Activated CD4-positive, alpha-beta T cell treated with anti-CD3 and anti-CD28 coated beads, Interleukin-10, Interleukin-2, amounts not matched to agents 100 ng/mL and 50 ng/mL, durations not matched to agents 16 hours and 8 hours (primary cell): Measurements from ENCODE around the gene GSTM1.
"Not testable (repeated sequence)": the region's sequence is repeated elsewhere in the genome, so short reads cannot be mapped to it uniquely, and the experiment has no call there.

Experiments used
- DNase-seq: peaks from one replicate; pipeline ENCODE4 v3.0.0-alpha.2; 2020

The GSTM1 gene

DNA sequence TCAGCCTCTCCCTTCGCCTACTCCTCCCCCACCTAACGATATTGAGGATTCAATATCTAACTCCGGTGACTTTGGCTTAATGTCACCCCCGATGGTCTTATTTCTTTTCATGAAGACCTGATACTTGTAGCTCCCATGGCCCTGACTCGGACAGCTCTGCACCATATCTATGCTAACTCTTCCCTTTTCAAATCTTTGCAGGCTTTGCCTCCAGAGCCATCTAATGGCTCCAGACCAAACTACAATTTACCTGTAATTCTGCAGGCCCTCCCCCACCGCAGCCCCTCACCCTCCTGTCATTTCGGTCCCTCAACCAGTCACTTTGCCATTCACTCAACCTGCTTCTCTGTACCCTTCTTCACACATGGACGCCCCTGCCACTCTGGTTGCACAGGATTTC lies 16.6 kb downstream of the GSTM1 start:
- peak; percentile 0 for DNase-seq

DNA sequence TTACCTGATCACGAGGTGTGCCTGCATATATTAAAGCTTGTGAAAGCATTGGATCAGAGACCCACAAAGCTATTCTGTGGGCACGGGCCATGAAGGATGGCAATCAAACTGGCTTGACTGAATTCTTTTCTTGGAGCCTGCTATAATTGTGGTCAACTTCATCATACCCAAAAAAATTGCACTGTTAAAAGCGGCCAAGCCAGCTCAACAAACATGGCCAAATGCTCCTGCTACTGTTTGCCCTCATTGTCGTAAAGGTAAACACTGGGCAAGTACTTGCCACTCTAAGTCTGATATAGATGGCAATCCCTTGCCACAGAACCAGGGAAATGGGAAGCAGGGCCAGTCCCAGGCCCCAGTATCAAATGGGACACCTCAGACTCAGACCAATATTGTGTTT lies 17.8 kb downstream of the GSTM1 start:
- no peak for DNase-seq

DNA sequence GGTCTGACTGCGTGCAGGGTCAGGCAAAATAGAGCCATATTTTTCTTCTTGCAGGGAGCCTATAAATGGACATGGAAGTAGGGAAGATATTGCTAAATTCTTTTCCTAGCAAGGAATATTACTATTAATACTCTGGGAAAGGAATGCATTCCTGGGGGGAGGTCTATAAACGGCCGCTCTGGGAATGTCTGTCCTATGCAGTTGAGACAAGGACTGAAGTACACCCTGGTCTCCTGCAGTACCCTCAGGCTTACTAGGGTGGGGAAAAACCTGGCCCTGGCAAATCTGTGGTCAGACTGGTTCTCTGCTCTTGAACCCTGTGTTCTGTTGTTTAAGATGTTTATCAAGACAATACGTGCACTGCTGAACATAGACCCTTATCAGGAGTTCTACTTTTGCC lies 21.3 kb downstream of the GSTM1 start:
- DNase-seq, result not testable (repeated sequence)

DNA sequence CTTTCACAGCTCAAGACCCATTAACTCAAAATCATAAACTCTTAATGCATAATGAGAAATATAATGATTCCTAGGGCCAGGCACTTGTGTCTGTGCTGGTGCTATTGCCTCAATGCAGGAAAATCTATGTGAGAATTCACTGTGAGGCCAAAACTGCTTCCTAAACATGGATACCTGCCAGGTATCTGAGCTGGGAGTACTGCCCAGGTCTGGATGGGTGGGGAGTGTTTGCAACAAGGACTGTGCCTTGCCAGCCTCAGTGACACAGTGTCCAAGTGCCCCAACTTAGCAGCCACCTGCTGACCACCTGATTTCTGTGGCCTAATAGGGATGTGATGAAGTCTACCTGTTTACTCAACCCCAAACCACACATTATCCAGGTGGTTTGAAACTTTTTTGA lies 22.2 kb downstream of the GSTM1 start:
- not testable (repeated sequence) for DNase-seq

DNA sequence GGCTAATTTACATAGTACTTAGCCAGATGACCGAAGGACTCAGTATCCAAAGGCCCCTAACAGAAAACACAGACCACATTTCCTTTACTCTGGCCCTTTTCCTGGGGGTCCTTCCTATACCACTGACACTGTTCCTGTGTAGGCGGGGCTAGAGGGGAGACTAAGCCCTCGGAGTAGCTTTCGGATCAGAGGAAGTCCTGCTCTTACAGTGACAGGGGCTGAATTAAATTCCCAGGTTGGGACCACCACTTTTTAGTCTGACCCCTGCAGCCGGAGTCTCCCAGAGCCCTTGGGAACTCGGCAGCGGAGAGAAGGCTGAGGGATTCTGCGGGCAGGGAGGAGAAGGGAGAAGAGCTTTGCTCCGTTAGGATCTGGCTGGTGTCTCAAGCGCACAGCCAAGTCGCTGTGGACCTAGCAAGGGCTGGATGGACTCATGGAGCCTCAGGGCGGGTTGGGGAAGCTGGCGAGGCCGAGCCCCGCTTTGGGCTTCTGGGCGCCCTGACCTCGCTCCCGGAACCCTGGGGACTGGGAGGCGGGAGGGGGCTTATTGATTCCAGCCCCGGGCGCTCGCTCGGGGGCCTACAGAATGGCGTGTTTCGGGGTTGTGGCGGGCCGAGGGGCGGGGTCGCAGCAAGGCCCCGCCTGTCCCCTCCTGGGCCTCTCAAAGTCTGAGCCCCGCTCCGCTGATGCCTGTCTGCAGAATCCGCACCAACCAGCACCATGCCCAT lies 24.1 kb downstream of the GSTM1 start, which contains the start of gene GSTM5:
Gene GSTM5 (plus strand): TSS at position 659 of the 728 bp plus-strand sequence. CDS start 62 bp downstream, at position 721.
- not testable (repeated sequence) for DNase-seq

DNA sequence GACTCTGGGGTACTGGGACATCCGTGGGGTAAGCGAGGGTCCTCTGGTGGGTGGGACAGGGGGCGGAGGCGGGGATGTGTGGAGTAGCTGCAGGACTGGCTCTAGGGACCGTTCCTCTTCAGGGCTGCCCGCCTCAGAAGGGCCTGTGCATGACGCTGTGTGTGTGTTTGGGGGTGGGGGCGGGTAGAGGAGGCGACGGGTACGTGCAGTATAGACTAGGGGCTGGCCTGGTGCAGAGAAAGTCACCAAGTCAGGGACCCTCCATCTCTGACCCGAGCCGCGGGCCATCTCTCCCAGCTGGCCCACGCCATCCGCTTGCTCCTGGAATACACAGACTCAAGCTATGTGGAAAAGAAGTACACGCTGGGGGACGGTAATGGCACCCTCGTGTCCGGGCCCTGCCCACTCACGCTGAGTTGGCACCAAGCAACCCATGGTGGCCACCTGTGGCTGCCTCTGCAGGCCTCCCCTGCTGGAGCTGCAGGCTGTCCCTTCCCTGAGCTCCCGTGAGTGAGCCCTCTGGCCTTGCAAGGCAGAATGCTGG lies 24.8 kb downstream of the GSTM1 start:
- DNase-seq, result no peak

DNA sequence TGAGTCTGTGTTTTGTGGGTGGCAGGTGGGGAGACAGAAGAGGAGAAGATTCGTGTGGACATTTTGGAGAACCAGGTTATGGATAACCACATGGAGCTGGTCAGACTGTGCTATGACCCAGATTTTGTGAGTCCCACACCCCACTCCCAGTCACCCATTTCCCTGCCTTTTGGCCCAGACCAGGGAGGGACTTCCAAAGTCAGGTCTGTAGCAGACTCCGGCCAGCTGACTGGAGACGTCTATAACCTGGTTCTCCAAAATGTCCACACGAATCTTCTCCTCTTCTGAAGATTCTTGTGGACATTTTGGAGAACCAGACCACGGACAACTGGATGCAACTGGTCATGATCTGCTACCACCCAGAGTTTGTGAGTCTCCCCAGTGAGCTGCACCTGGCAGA lies 26.0 kb downstream of the GSTM1 start:
- no peak for DNase-seq

DNA sequence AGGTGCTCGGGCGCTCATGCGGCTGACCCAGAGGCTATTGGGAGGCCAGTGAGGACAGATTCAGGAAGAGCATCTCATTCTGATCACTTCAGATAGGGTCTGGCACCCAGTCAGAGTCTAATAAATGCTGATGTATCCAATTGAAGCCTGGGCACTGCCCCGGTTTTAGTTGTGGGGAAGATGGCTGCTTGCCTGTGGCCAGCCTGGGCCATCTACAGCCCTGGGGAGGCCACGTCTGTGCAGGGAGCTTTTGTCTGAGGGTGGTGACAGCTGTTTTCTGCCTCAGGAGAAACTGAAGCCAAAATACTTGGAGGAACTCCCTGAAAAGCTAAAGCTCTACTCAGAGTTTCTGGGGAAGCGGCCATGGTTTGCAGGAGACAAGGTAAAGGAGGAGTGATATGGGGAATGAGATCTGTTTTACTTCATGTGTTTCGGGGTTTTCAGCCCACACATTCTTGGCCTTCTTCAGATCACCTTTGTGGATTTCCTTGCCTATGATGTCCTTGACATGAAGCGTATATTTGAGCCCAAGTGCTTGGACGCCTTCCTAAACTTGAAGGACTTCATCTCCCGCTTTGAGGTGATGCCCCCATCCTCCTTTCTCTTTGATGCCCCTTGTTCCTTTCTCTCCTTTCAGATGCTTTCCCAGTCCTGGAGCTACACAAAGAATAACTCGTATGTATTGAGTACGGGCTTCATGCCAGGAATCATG lies 27.2 kb downstream of the GSTM1 start:
- no peak for DNase-seq

DNA sequence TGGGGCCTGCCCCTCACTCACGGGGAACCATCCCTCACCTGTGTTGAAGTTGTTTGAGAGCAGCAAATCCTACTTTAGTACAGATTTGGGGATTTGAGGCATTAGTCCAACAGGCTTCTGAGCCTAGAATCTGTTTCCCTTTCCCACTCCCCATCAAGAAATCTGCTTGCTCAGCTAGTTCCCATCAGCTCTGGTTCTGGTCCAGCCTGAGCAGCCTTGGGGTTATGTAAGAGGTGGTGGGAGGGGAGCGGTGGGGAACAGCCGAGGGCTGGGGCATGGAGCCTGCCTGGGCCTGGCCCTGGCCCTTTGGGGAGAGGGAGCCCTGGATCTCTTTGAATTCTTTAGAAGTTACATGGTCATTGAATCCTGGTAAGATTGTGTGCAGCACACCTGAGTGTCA lies 28.5 kb downstream of the GSTM1 start:
- no peak for DNase-seq

DNA sequence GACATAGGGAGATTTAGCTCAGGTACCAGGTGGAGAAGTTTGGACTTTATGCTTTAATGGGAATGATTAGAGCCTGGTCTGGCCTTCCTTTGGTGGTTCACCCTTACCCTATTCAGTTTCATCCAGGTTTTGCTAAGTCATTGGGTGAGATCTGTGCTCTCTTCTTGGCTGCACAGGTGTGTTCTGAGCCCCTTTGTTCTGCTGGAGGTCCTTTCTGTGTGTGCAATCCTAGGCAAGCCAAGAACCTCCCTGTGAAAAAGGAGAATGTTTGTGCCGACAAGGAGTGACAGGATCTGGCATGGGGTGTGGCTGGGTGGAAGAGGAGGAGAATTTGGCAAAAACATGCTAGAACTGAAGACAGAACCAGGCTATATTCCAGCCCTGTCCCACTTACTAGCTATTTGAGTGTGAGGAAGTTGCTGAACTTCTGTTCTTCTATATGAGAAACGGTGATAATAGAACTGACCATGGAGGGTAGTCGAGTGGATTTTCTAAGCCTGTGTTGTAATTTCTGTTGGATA lies 29.0 kb downstream of the GSTM1 start:
- DNase-seq, result no peak

DNA sequence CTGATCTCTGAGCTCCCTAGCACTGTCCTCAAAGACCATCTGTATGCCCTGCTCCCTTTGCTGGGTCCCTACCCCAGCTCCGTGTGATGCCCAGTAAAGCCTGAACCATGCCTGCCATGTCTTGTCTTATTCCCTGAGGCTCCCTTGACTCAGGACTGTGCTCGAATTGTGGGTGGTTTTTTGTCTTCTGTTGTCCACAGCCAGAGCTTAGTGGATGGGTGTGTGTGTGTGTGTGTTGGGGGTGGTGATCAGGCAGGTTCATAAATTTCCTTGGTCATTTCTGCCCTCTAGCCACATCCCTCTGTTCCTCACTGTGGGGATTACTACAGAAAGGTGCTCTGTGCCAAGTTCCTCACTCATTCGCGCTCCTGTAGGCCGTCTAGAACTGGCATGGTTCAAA lies 30.1 kb downstream of the GSTM1 start:
- no peak for DNase-seq

DNA sequence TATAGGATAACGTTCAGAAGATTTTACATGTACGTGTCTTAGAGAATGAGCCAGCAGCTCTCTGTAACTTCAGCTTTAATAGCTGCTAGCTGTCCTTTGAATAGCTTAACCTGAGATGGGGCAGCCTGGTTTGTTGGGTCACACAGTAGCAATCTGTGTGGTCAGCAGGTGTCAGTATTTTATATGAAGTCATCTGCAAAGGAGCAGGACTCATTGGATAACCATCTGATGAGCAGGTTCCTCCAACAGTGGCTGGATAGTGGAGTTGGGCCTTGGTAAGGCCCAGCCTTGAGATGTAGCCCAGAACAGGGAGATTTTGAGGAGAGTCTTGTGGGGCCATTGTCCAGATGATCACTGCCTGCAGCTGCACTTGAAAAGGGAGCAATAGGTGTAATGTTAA lies 30.9 kb downstream of the GSTM1 start:
- no peak for DNase-seq

DNA sequence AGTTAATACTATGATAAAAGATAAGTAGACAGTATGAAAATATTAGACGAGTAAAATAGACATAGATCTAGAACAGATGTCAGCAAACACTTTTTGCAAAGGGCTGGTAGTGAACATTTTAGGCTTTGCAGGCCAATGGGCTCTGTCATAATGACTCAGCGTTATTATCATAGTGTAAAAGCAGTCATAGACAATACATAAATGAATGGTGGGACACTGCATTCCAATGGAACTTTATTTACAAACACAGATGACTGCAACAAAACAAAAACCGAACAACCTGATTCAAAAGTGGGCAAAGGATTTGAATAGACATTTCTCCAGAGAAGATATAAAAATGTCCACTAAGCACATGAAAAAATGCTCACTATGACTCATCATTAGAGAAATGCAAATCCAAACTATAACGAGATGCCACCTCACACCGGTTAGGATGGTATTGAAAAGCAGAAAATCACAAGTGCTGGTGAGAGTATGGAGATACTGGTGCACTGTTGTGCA lies 31.8 kb downstream of the GSTM1 start:
- peak; percentile 32 for DNase-seq

DNA sequence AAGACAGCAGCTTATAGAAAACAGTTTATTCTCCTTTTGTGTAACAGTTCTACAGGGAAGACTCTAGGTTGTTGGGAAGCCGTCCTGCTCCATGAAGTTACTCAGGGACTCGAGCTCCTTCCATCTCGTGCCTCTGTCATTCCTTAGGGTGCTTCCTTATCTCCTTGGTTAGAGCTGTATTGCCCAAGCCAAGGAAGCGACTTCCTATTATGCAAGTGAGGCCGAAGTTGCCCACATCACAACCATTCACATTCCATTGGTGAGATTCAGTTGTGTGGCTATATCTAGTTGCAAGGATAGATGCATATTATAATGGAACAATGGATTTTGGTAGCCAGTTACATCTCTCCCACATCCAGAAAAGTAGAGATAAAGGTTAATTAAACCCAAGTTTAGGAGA lies 33.4 kb downstream of the GSTM1 start:
- no peak for DNase-seq

DNA sequence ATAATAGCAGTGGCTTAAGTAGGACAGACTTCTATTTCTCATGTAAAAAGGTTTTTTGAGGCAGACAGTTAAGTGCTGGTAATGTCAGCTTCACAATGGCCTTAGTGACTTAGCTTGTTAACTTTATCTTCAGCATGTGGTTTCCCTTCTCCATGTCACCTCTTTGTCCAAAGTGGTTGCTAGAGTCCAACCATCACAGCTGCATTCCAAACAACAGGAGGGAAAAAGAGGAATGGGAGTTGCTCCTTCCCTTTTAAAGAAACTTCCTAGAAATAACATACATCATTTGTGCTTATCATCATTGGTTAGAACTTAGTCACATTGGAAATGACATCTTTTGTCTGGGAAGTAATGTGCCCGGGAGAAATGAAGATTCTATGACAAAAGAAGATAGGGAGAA lies 34.4 kb downstream of the GSTM1 start:
- DNase-seq, result no peak

DNA sequence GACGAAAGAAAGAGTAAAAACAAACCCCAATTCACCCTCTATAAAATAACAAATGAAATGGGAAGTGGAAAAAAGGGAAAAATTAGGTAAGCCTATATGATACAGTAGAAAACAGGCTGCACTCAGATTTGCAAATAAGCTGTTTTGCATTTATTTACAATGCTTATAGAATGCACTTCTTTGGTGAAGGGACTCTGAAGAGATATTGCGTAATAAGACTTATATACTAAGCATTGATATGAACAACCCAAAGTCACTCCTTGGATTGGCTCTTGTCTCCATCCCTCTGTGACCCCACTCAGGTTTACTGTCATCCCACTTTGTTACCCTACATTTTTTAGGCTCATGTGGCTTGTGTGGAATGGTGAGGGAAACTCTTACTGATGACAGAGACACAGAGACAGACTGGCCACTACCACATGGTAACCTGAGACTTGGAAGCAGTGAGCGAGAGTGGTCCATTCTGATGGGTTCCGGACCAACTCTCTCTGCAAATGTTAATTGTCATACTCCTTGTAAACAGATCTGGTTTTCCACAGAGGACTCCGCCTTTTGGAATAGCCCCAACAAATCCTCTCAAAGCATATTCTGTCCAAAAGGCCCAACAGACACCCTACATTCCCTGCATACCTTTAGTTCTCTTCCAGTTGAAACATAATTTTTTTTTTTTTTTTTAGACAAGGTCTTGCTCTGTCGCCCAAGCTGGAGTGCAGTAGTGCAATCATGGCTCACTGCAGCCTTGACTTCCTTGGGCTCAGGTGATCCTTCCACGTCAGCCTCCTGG lies 35.5 kb downstream of the GSTM1 start:
- no peak for DNase-seq

DNA sequence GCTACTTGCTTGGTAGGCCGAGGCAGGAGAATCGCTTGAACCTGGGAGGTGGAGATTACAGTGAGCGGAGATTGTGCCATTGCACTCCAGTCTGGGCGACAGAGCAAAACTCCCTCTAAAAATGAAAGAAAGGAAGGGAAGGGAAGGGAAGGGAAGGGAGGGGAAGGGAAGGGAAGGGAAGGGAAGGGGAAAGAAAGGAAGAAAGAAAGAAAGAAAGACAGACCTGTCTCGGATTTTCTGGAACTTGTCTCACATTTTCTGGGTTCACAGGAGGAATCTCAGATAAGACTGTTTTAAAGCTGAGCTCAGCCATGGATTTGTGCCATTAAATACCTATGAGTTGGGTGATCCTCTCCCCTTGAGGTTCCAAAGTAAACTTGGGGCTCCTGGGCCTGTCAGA lies 37.3 kb downstream of the GSTM1 start:
- no peak for DNase-seq

DNA sequence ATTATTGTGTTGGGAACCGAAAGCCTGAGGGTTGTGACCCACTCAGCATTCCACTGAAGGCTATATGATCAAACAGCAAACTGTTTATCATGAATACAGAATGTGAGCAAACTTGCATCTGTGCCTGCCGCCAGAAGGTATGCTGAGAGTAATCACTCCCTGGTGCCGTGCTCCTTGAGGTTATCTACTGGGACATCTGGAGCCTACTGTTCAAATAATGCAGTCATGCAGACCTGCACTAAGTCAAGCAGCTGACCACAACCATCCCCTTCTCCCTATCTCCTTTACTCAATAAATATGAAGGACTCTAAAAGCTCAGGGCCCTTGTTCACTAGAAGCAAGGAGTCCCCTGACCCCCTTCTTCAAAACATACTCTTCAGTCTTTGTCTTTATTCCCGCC lies 37.9 kb downstream of the GSTM1 start:
- no peak for DNase-seq

DNA sequence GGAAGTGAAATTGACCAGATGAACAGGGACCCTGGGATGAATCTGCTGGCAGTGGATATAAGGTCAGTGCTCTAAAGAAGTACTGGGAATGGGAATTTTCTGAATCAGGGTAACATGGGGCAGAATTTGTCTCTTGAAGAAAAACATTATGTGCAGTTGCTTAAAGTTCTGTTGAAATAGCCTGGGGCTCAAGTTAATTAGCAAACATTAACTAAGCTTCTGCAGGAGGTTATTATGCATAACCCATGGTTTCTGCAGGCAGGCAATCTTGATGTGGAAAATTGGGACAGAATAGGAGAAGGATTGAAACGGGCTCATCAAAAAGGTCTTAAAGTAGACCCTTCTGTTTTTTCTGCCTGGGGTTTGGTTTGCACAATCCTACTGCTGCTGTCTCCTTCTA lies 38.4 kb downstream of the GSTM1 start:
- DNase-seq, result no peak

DNA sequence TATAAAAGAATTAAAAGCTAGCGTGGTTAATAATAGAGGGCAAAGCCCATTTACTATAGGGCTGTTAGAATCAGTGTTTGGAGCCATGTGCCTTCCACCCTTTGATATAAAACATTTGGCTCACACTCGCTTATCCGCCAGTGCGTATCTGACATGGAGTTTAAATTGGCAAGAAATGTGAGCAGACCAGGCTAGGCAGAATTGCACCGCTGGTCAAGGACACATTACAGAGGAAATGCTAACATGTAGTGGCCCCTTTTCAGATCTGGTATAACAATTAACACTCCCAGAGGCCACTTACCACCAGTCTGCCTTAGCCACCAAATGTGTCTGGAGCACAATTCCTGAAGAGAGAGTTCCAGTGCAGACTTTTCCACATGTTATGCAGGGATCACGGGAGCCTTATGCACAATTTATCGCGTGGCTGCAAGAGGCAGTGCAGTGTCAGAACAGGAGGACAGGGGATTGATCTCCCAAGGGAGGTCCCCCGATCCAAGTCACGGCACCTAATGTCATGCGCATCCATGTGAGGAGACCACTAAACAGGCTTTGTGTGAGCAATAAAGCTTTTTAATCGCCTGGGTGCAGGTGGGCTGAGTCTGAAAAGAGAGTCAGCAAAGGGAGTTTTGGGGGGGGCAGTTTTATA lies 39.2 kb downstream of the GSTM1 start:
- no peak for DNase-seq

DNA sequence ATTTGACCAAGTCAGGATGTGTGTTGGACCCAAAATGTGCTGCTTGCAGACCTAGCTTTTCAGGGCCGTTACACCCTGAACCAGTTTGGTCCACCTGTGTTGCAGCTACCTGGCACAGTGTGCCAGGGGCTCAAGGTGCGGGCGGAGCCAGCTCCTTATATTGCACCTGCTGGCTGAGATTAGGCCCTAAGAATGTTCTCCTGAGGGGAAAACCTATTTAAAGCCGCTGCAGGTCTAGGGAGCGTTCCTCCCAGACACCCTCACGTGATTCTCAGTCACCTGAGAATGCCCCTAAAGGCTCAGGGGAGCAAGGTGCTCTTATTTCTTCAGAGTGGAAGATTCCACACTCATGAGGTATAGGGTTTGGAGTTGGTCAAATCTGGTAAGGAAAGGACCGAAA lies 41.3 kb downstream of the GSTM1 start:
- no peak for DNase-seq

DNA sequence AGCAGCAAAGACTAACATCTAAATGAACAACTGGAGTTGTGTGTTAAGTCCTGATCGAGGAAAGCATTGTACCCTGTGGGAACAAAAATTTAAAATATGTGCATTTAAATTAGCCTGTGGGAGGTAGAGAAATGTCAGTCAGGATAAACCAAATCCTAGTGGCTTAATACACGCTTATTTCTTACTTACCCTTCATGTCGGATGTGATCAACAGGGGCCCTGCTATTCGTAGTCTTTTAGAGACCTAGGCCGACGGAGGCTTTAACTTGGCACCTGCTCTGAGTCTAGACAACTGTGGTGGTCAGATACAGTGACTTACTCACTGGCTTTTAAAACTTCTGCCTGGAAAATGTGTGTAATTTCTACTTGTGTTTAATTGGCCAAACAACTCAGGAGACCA lies 43.0 kb downstream of the GSTM1 start:
- no peak for DNase-seq
